ENCODE results near the gene DENND4C.
"Not testable (repeated sequence)": the region's sequence is repeated elsewhere in the genome, so short reads cannot be mapped to it uniquely, and the experiment has no call there.

The DENND4C gene

GRCh38 chr9:19230355-19231125, at the start of gene DENND4C:
DENND4C (plus strand) TSS chr9:19230693; CDS start chr9:19276175, 45,482 bp downstream.
- DNase-seq, result peak; percentile 79

GRCh38 chr9:19180991-19181390, 49.5 kb upstream of the DENND4C start:
- no peak for DNase-seq

GRCh38 chr9:19181561-19181960, 48.9 kb upstream of the DENND4C start:
- no peak for DNase-seq

- DNase-seq, result peak; percentile 66
Observed at GRCh38 chr9:19184144-19184917, 46.2 kb upstream of the DENND4C start.

- DNase-seq, result no peak
Observed at GRCh38 chr9:19185191-19185590, 45.3 kb upstream of the DENND4C start.

- DNase-seq, result no peak
Observed at GRCh38 chr9:19186232-19186631, 44.3 kb upstream of the DENND4C start.

- DNase-seq, result no peak
Observed at GRCh38 chr9:19188771-19189170, 41.7 kb upstream of the DENND4C start.

GRCh38 chr9:19192202-19193028, 38.1 kb upstream of the DENND4C start:
- no peak for DNase-seq

GRCh38 chr9:19193029-19193324, 37.5 kb upstream of the DENND4C start:
- DNase-seq, result no peak

GRCh38 chr9:19193358-19193973, 37.0 kb upstream of the DENND4C start:
- DNase-seq, result not testable (repeated sequence)

GRCh38 chr9:19198406-19198805, 32.1 kb upstream of the DENND4C start:
- no peak for DNase-seq

- no peak for DNase-seq
Observed at GRCh38 chr9:19199012-19199411, 31.5 kb upstream of the DENND4C start.

- no peak for DNase-seq
Observed at GRCh38 chr9:19200229-19200628, 30.3 kb upstream of the DENND4C start.

GRCh38 chr9:19201899-19202891, 28.3 kb upstream of the DENND4C start:
- DNase-seq, result no peak

GRCh38 chr9:19203058-19203457, 27.4 kb upstream of the DENND4C start:
- no peak for DNase-seq

- no peak for DNase-seq
Observed at GRCh38 chr9:19208653-19209052, 21.8 kb upstream of the DENND4C start.

- no peak for DNase-seq
Observed at GRCh38 chr9:19209188-19209587, 21.3 kb upstream of the DENND4C start.

- DNase-seq, result no peak
Observed at GRCh38 chr9:19213823-19214222, 16.7 kb upstream of the DENND4C start.

- DNase-seq, result no peak
Observed at GRCh38 chr9:19216466-19216865, 14.0 kb upstream of the DENND4C start.

- DNase-seq, result no peak
Observed at GRCh38 chr9:19221326-19221725, 9.2 kb upstream of the DENND4C start.

GRCh38 chr9:19223724-19224123, 6.8 kb upstream of the DENND4C start:
- no peak for DNase-seq

GRCh38 chr9:19224563-19224962, 5.9 kb upstream of the DENND4C start:
- DNase-seq, result no peak

Data from activated CD4-positive, CD25-positive, alpha-beta regulatory T cell treated with anti-CD3 and anti-CD28 coated beads, Interleukin-2, amount 50 U/mL, for 72 hours (primary cell).